H9 (cell line): Measurements from ENCODE around the gene ERAP2. TPM values are rescaled to one million over a fixed set of nuclear protein-coding genes. Genes with fewer than 3 reads are reported as not detected.

Experiments
- DNase-seq: peaks from one replicate; pipeline ENCODE4 v3.0.0-alpha.2; 2017
- H2AFZ ChIP-seq: one replicate; pipeline ENCODE4 v1.6.1; 2013; ENCODE audit warnings: mild to moderate bottlenecking, low read length, control low read depth, moderate library complexity
- H2AK5ac ChIP-seq: 2 replicates; pipeline ENCODE4 v1.6.1; 2013; ENCODE audit warnings: low read length, control low read depth, mixed read lengths; ENCODE audit not compliant: insufficient read length
- H2BK120ac ChIP-seq: one replicate; pipeline ENCODE4 v1.6.1; 2013; ENCODE audit warnings: low read depth, mild to moderate bottlenecking, low read length, control low read depth, inconsistent platforms; ENCODE audit not compliant: poor library complexity, severe bottlenecking
- H2BK12ac ChIP-seq: 2 replicates; pipeline ENCODE4 v1.6.1; 2013; ENCODE audit warnings: low read length, control low read depth, mixed read lengths, low read depth; ENCODE audit not compliant: insufficient read length
- H2BK15ac ChIP-seq: 2 replicates; pipeline ENCODE4 v1.6.1; 2013; ENCODE audit warnings: low read depth, low read length, control low read depth
- H2BK20ac ChIP-seq: one replicate; pipeline ENCODE4 v1.6.1; 2013; ENCODE audit warnings: low read depth, mild to moderate bottlenecking, low read length, control low read depth, inconsistent platforms; ENCODE audit not compliant: poor library complexity, severe bottlenecking
- H2BK5ac ChIP-seq: 2 replicates; pipeline ENCODE4 v1.6.1; 2013; ENCODE audit warnings: low read length, control low read depth, mixed read lengths; ENCODE audit not compliant: insufficient read length
- H3K14ac ChIP-seq: 2 replicates; pipeline ENCODE4 v1.6.1; 2013; ENCODE audit warnings: low read length, control low read depth; ENCODE audit not compliant: insufficient read depth
- H3K18ac ChIP-seq: 2 replicates; pipeline ENCODE4 v1.6.1; 2013; ENCODE audit warnings: low read depth, mild to moderate bottlenecking, mixed read lengths, low read length, control low read depth; ENCODE audit not compliant: insufficient read length
- H3K23ac ChIP-seq: 2 replicates; pipeline ENCODE4 v1.6.1; 2013; ENCODE audit warnings: low read length, control low read depth, mixed read lengths, low read depth; ENCODE audit not compliant: insufficient read length
- H3K23me2 ChIP-seq: 2 replicates; pipeline ENCODE4 v1.6.1; 2013; ENCODE audit warnings: low read depth, mild to moderate bottlenecking, mixed read lengths, low read length, control low read depth; ENCODE audit not compliant: insufficient read length, poor library complexity, severe bottlenecking
- H3K27ac ChIP-seq: 2 replicates; pipeline ENCODE4 v1.5.1; 2013; ENCODE audit warnings: low read length, control low read depth, mixed read lengths, low read depth; ENCODE audit not compliant: insufficient read length
- H3K27me3 ChIP-seq: 2 replicates; pipeline ENCODE4 v1.6.1; 2013; ENCODE audit warnings: low read length, control low read depth, inconsistent platforms; ENCODE audit not compliant: insufficient read depth
- H3K4ac ChIP-seq: 2 replicates; pipeline ENCODE4 v1.6.1; 2013; ENCODE audit warnings: low read depth, mild to moderate bottlenecking, control low read depth, inconsistent platforms, low read length, moderate library complexity
- H3K4me1 ChIP-seq: 2 replicates; pipeline ENCODE4 v1.6.1; 2013; ENCODE audit warnings: low read length, control low read depth, inconsistent platforms; ENCODE audit not compliant: insufficient read depth
- H3K4me2 ChIP-seq: 2 replicates; pipeline ENCODE4 v1.6.1; 2013; ENCODE audit warnings: low read length, control low read depth, mixed read lengths; ENCODE audit not compliant: insufficient read length, insufficient read depth
- H3K56ac ChIP-seq: 2 replicates; pipeline ENCODE4 v1.6.1; 2013; ENCODE audit warnings: low read depth, mild to moderate bottlenecking, mixed read lengths, low read length, control low read depth; ENCODE audit not compliant: insufficient read length
- H3K79me1 ChIP-seq: 2 replicates; pipeline ENCODE4 v1.6.1; 2013; ENCODE audit warnings: low read depth, mild to moderate bottlenecking, moderate library complexity, low read length, control low read depth, inconsistent platforms; ENCODE audit not compliant: insufficient read depth, poor library complexity, severe bottlenecking
- H3K79me2 ChIP-seq: 2 replicates; pipeline ENCODE4 v1.6.1; 2013; ENCODE audit warnings: low read length, control low read depth, inconsistent platforms; ENCODE audit not compliant: insufficient read depth
- H3K9ac ChIP-seq: 2 replicates; pipeline ENCODE4 v1.6.1; 2013; ENCODE audit warnings: low read length, control low read depth, mixed read lengths; ENCODE audit not compliant: insufficient read length; ENCODE audit errors: extremely low read depth
- H3K9me3 ChIP-seq: one replicate; pipeline ENCODE4 v1.6.1; 2013; ENCODE audit warnings: low read depth, low read length, inconsistent platforms; ENCODE audit not compliant: control insufficient read depth
- H3T11ph ChIP-seq: one replicate; pipeline ENCODE4 v1.6.1; 2013; ENCODE audit warnings: mild to moderate bottlenecking, low read length, control low read depth, inconsistent platforms
- H4K20me1 ChIP-seq: one replicate; pipeline ENCODE4 v1.6.1; 2013; ENCODE audit not compliant: control insufficient read depth, insufficient read length, insufficient read depth
- H4K5ac ChIP-seq: 2 replicates; pipeline ENCODE4 v1.6.1; 2013; ENCODE audit warnings: low read depth, mild to moderate bottlenecking, mixed read lengths, low read length, control low read depth; ENCODE audit not compliant: insufficient read length
- H4K8ac ChIP-seq: replicated peaks from 2 replicates; pipeline ENCODE4 v1.6.1; 2013; ENCODE audit warnings: low read length, control low read depth, mixed read lengths, low read depth; ENCODE audit not compliant: insufficient read length
- H4K91ac ChIP-seq: 2 replicates; pipeline ENCODE4 v1.6.1; 2013; ENCODE audit warnings: low read depth, mild to moderate bottlenecking, moderate library complexity, mixed read lengths, low read length, control low read depth; ENCODE audit not compliant: insufficient read length
- H3K27ac Mint-ChIP-seq, 3 experiments: 2 replicates in 2 of 3; 3 replicates in 1 of 3; pipeline ENCODE4 v1.8.0; 2020 to 2021; ENCODE audit warnings: mixed read lengths in 3 of 3, mild to moderate bottlenecking in 1 of 3, moderate library complexity in 1 of 3
- H3K27me3 Mint-ChIP-seq: 2 replicates; pipeline ENCODE4 v1.8.0; 2021; ENCODE audit warnings: low read depth, mild to moderate bottlenecking, moderate library complexity, mixed read lengths
- H3K36me3 Mint-ChIP-seq, 3 experiments: 2 replicates in 2 of 3; 3 replicates in 1 of 3; pipeline ENCODE4 v1.8.0; 2020 to 2021; ENCODE audit warnings: low read depth in 3 of 3, mixed read lengths in 3 of 3; ENCODE audit not compliant: insufficient read depth in 1 of 3
- H3K4me1 Mint-ChIP-seq, 2 experiments: 2 replicates each; pipeline ENCODE4 v1.8.0; 2020; ENCODE audit warnings: mixed read lengths in 2 of 2
- H3K4me3 Mint-ChIP-seq, 2 experiments: 2 replicates in 1 of 2; 3 replicates in 1 of 2; pipeline ENCODE4 v1.8.0; 2020 to 2021; ENCODE audit warnings: mild to moderate bottlenecking in 2 of 2, mixed read lengths in 2 of 2, moderate library complexity in 1 of 2
- H3K9me3 Mint-ChIP-seq, 2 experiments: 2 replicates in 1 of 2; 3 replicates in 1 of 2; pipeline ENCODE4 v1.8.0; 2020; ENCODE audit warnings: mild to moderate bottlenecking in 2 of 2, mixed read lengths in 2 of 2, moderate library complexity in 1 of 2
- CTCF ChIP-seq: fragments of 200-600 bp; sonication (generic); conservative IDR thresholded peaks from 3 replicates; pipeline ENCODE4 v1.8.0; 2021; ENCODE audit warnings: antibody characterized with exemption, mild to moderate bottlenecking
- total RNA-seq: library from RNA; stranded (reverse); gene quantifications from 2 replicates; pipeline ENCODE4 v1.2.1, GENCODE V29; 2021

The ERAP2 gene
- total RNA-seq, 1 experiment from 2014 or later = 0.09 TPM

GRCh38 chr5:96869372-96869641, 7.0 kb upstream of the ERAP2 start:
- Histone ChIP-seq H3K9me3 (no peaks in the 10 kb centered on the region), H2AK5ac (no peak overlapping the region), H4K8ac (no peak overlapping the region), H3K4me1 (0 out of 2 replicates have a peak, but pooled peaks cover 3% of the 10 kb centered on the region), H2BK15ac (no peak overlapping the region), H3K79me1 (no peaks in the 10 kb centered on the region), H3K23me2 (no peaks in the 10 kb centered on the region), H3K9ac (no peak overlapping the region), H3K4me2 (no peak overlapping the region), H2BK5ac (no peak overlapping the region), H3T11ph (no peak overlapping the region), H3K79me2 (no peaks in the 10 kb centered on the region), H3K27me3 (no peaks in the 10 kb centered on the region), H3K27ac (no peak overlapping the region), H2BK20ac (no peak overlapping the region), H2AFZ (no peak overlapping the region), H3K23ac (no peak overlapping the region), H2BK120ac (no peak overlapping the region), H2BK12ac (no peak overlapping the region), H4K20me1 (no peaks in the 10 kb centered on the region), H3K4ac (no peak overlapping the region), H3K18ac (no peak overlapping the region), H4K91ac (no peak overlapping the region), H4K5ac (no peak overlapping the region), H3K56ac (no peak overlapping the region), H3K14ac (no peak overlapping the region)
- no peak for DNase-seq
- Mint-ChIP-seq H3K27me3 (no peaks in the 10 kb centered on the region), H3K9me3 (no peaks in the 10 kb centered on the region), H3K4me1 (peaks cover 26 to 33% of the 10 kb centered on the region in 2 experiments), H3K4me3 (no peak overlapping the region), H3K36me3 (no peaks in the 10 kb centered on the region), H3K27ac (no peak overlapping the region; a peak in 1 of 7 replicates)
- no peak for TF ChIP-seq CTCF
